ENCODE data around the gene AMN. TPM values are rescaled to one million over a fixed set of nuclear protein-coding genes. Genes with fewer than 3 reads are reported as not detected.

Gene AMN
- total and polyA plus RNA-seq, 9 of the 15 experiments (the other 6 are each of a cell fraction or from before 2014, with no cell fraction given), result 0.04 to 0.14 TPM; not detected in 7

GRCh38 chr14:102951034-102951433 lies 28.6 kb downstream of the AMN start:
- ATAC-seq (no peak), FAIRE-seq (no peak), DNase-seq (ENCODE audit: extremely low read depth in 1 of 4, low spot score in 3 of 4) (no peak)
- Histone ChIP-seq H3K27ac (ENCODE audit: extremely low read depth, low read depth, low read length) (no peak overlapping the region), H3K4me3 (no peak overlapping the region), H3K4me1 (replicated peaks in 1 of 2; ENCODE audit: control insufficient read depth in 2 of 2, insufficient read depth in 2 of 2, low read length in 2 of 2) (peaks cover 0 to 10% of the 10 kb centered on the region in 2 experiments; a peak in 2 of 5 replicates), H3K79me2 (ENCODE audit: control insufficient read depth, insufficient read depth, low read length) (no peaks in the 10 kb centered on the region), H4K20me1 (replicated peaks; ENCODE audit: control insufficient read depth, insufficient read depth, low read length) (no peaks in the 10 kb centered on the region), H3K9me1 (ENCODE audit: control insufficient read depth, insufficient read depth, low read length) (no peaks in the 10 kb centered on the region), H3K9me3 (replicated peaks; ENCODE audit: control insufficient read depth, insufficient read depth, low read depth, low read length) (no peaks in the 10 kb centered on the region), H3K4me2 (ENCODE audit: insufficient read depth, low read length) (no peak overlapping the region), H2AFZ (ENCODE audit: low read depth, low read length) (no peak overlapping the region), H3K36me3 (ENCODE audit: control insufficient read depth, insufficient read depth, low read length) (peaks cover 29% of the 10 kb centered on the region; the same call in 1 of the 3 replicates), H3K9ac (ENCODE audit: insufficient read depth in 1 of 2, low read depth in 2 of 2, low read length in 2 of 2) (no peak overlapping the region), H3K27me3 (ENCODE audit: control insufficient read depth in 2 of 2, insufficient read depth in 2 of 2, low read length in 2 of 2) (no peaks in the 10 kb centered on the region)
- 52% methylated on average over 7 of the region's 10 CpGs for WGBS (ENCODE audit: insufficient coverage, low coverage, missing lambda C conversion rate)
- intact Hi-C loops (cut with micrococcal nuclease) (no loop called here), in situ Hi-C loops (cut with MboI) (no loop called here)
- ChIA-PET CTCF (ENCODE audit: low intra/inter-chr PET ratio) (no interaction called here), POLR2A (interaction anchor here (0.6 kb wide), 1 partner anchor 9 kb away, joined by 4 read pairs; no protein-coding TSS in a partner anchor)
- no peak for TF ChIP-seq RBM39 (optimal IDR thresholded peaks at IDR 0.05; ENCODE audit: low read depth, low read length)
- TF ChIP-seq ZBED1 (IDR thresholded peaks at IDR 0.05), result no peak
- TF ChIP-seq TRIM25 (IDR thresholded peaks at IDR 0.05; ENCODE audit: borderline replicate concordance), result no peak
- TF ChIP-seq FIP1L1 (IDR thresholded peaks at IDR 0.05; ENCODE audit: low read depth, low read length, poor library complexity, severe bottlenecking), result no peak
- TF ChIP-seq REST (IDR thresholded peaks at IDR 0.05; ENCODE audit: borderline replicate concordance), result no peak
- no peak for TF ChIP-seq REST (CRISPR knock-in tag; IDR thresholded peaks at IDR 0.05; ENCODE audit: low read depth)
- no peak for TF ChIP-seq ZNF77 (CRISPR knock-in tag; IDR thresholded peaks at IDR 0.05)
- no peak for TF ChIP-seq HMG20B (CRISPR knock-in tag; IDR thresholded peaks at IDR 0.05)
- no peak for TF ChIP-seq SMARCA5 (IDR thresholded peaks at IDR 0.05)
- TF ChIP-seq ZNF280A (IDR thresholded peaks at IDR 0.05; ENCODE audit: low read depth, partially characterized antibody), result no peak
- no peak for TF ChIP-seq IRF2 (CRISPR knock-in tag; IDR thresholded peaks at IDR 0.05)
- BruUV-seq (replicated peaks), result no TSS peak
